Trophoblast cell (in vitro differentiated cells and primary cell): ENCODE results near the gene ANKS6.

Experiments
- DNase-seq, 2 donors: peaks; one replicate each; pipeline ENCODE4 v3.0.0-alpha.2; 2016
- H2AFZ ChIP-seq: 2 replicates; pipeline ENCODE4 v1.6.1; 2013; ENCODE audit warnings: low read length, moderate library complexity, mild to moderate bottlenecking; ENCODE audit not compliant: insufficient read depth, poor library complexity
- H2AK5ac ChIP-seq: 2 replicates; pipeline ENCODE4 v1.6.1; 2013; ENCODE audit warnings: mild to moderate bottlenecking, low read length
- H2BK120ac ChIP-seq: 2 replicates; pipeline ENCODE4 v1.6.1; 2013; ENCODE audit warnings: low read length, mild to moderate bottlenecking, moderate library complexity; ENCODE audit not compliant: insufficient read depth, poor library complexity
- H2BK12ac ChIP-seq: 2 replicates; pipeline ENCODE4 v1.6.1; 2013; ENCODE audit warnings: mild to moderate bottlenecking, low read length, moderate library complexity
- H2BK5ac ChIP-seq: 2 replicates; pipeline ENCODE4 v1.6.1; 2013; ENCODE audit warnings: low read length, low read depth, moderate library complexity, mild to moderate bottlenecking; ENCODE audit not compliant: poor library complexity
- H3K14ac ChIP-seq: 2 replicates; pipeline ENCODE4 v1.6.1; 2013; ENCODE audit warnings: mild to moderate bottlenecking, low read length
- H3K18ac ChIP-seq: 2 replicates; pipeline ENCODE4 v1.6.1; 2013; ENCODE audit warnings: mild to moderate bottlenecking, low read length
- H3K23ac ChIP-seq: 2 replicates; pipeline ENCODE4 v1.6.1; 2013; ENCODE audit warnings: low read length
- H3K27ac ChIP-seq: 2 replicates; pipeline ENCODE4 v1.5.1; 2013; ENCODE audit warnings: low read depth, mild to moderate bottlenecking, inconsistent platforms, low read length, moderate library complexity
- H3K27me3 ChIP-seq: 2 replicates; pipeline ENCODE4 v1.6.1; 2013; ENCODE audit warnings: inconsistent platforms, mild to moderate bottlenecking, low read length, moderate library complexity; ENCODE audit not compliant: insufficient read depth
- H3K36me3 ChIP-seq, 2 experiments: 1 replicate in 1 of 2; 2 replicates in 1 of 2; pipeline ENCODE4 v1.6.1; 2013; ENCODE audit warnings: low read length in 2 of 2, mild to moderate bottlenecking in 2 of 2, moderate library complexity in 1 of 2; ENCODE audit not compliant: insufficient read depth in 2 of 2, control insufficient read depth in 1 of 2
- H3K4ac ChIP-seq: 2 replicates; pipeline ENCODE4 v1.6.1; 2013; ENCODE audit warnings: low read depth, mild to moderate bottlenecking, low read length, moderate library complexity
- H3K4me1 ChIP-seq, 2 experiments: 1 replicate in 1 of 2; 2 replicates in 1 of 2; pipeline ENCODE4 v1.6.1; 2013; ENCODE audit warnings: low read length in 2 of 2, mild to moderate bottlenecking in 2 of 2, moderate library complexity in 1 of 2; ENCODE audit not compliant: insufficient read depth in 2 of 2, control insufficient read depth in 1 of 2
- H3K4me2 ChIP-seq: 2 replicates; pipeline ENCODE4 v1.6.1; 2013; ENCODE audit warnings: inconsistent platforms, mild to moderate bottlenecking, low read length, moderate library complexity
- H3K4me3 ChIP-seq: 2 replicates; pipeline ENCODE4 v1.5.1; 2013; ENCODE audit warnings: mild to moderate bottlenecking, low read depth, low read length, inconsistent platforms
- H3K79me1 ChIP-seq: one replicate; pipeline ENCODE4 v1.6.1; 2013; ENCODE audit warnings: low read length
- H3K79me2 ChIP-seq: 2 replicates; pipeline ENCODE4 v1.6.1; 2013; ENCODE audit warnings: low read length, mild to moderate bottlenecking; ENCODE audit not compliant: control insufficient read depth, insufficient read depth, poor library complexity
- H3K9ac ChIP-seq: 2 replicates; pipeline ENCODE4 v1.6.1; 2013; ENCODE audit warnings: mild to moderate bottlenecking, low read length
- H3K9me3 ChIP-seq: 2 replicates; pipeline ENCODE4 v1.6.1; 2013; ENCODE audit warnings: low read depth, mild to moderate bottlenecking, control low read depth, inconsistent platforms, low read length; ENCODE audit not compliant: insufficient read depth
- H4K12ac ChIP-seq: 2 replicates; pipeline ENCODE4 v1.6.1; 2013; ENCODE audit warnings: low read depth, mild to moderate bottlenecking, low read length, moderate library complexity
- H4K8ac ChIP-seq: 2 replicates; pipeline ENCODE4 v1.6.1; 2013; ENCODE audit warnings: low read depth, mild to moderate bottlenecking, low read length, moderate library complexity
- H4K91ac ChIP-seq: one replicate; pipeline ENCODE4 v1.6.1; 2013; ENCODE audit warnings: low read depth, mild to moderate bottlenecking, low read length, moderate library complexity
- WGBS: extraction: QIAGEN DNeasy Blood & Tissue Kit; methylation state at CpG from one replicate; pipeline ENCODE4 v1.1.7; 2013; ENCODE audit warnings: missing lambda C conversion rate; ENCODE audit not compliant: insufficient read length, insufficient coverage; ENCODE audit errors: extremely low coverage; 5-methylcytosine and 5-hydroxymethylcytosine counted together

ANKS6 gene

GRCh38 chr9:98795970-98796363 is 388 bp downstream of the ANKS6 start:
- no peak overlapping the region for H2BK5ac ChIP-seq
- no peak overlapping the region for H2BK12ac ChIP-seq
- peak overlapping the region; percentile 74 for H3K18ac ChIP-seq
- peak overlapping the region; percentile 66 for H3K4me2 ChIP-seq
- no peaks in the 10 kb centered on the region for H3K27me3 ChIP-seq
- no peak overlapping the region for H3K4ac ChIP-seq
- peak in 1 of 2 donors; percentile 48 for DNase-seq
- peaks cover 2% of the 10 kb centered on the region for H3K9me3 ChIP-seq
- peak overlapping the region; percentile 81 for H3K9ac ChIP-seq
- WGBS = no CpG with 5 or more reads among the region's 48 CpGs
- no peak overlapping the region for H2AK5ac ChIP-seq
- peaks cover 2% of the 10 kb centered on the region for H3K79me2 ChIP-seq
- H2AFZ ChIP-seq = peak overlapping the region; percentile 68
- H4K8ac ChIP-seq = peak overlapping the region; percentile 91
- H3K23ac ChIP-seq = no peak overlapping the region
- H3K79me1 ChIP-seq = peaks cover 8% of the 10 kb centered on the region
- peak overlapping the region; percentile 56 for H4K91ac ChIP-seq
- peak overlapping the region; percentile 83 for H3K4me3 ChIP-seq
- peaks cover 8 to 11% of the 10 kb centered on the region in 2 experiments for H3K4me1 ChIP-seq
- no peak overlapping the region for H2BK120ac ChIP-seq
- H3K36me3 ChIP-seq = no peaks in the 10 kb centered on the region
- H3K27ac ChIP-seq = peak overlapping the region; percentile 2
- peak overlapping the region; percentile 34 for H4K12ac ChIP-seq
- H3K14ac ChIP-seq = peak overlapping the region; percentile 64

DNA sequence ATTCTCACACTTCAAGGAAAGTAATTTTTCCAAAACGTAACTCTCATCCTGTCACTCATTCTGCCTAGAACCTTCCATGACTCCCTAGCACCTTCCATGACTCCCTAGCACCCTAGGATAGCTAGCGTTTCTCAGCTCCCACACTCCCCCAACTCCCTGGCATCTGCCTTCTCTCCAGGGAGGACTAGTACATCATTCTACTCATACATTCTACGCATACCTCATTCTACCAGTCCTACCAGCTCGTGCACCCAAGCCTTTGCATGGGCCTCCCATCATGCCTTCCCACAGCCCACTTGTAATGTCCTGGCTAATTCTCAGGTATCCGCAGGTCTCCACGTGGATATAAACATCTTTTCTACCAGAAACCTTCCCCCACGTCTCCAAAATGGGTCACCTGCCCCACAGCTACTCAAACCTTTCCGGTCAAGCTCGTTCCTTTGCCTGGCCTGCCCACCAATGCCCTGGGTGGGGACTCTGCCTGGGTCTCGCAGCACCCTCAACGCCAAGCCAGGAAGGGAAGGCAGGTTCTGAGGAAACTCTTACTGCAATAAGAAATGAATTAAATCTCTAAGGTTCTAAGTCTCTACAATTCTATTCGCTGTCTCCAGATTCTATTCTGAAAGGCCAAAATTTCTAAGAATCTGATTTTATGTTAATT is 930 bp downstream of the ANKS6 start:
- Histone ChIP-seq H2BK12ac (no peak overlapping the region), H2AK5ac (no peak overlapping the region), H3K9ac (no peak overlapping the region)

GRCh38 chr9:98794802-98795201 is 1.6 kb downstream of the ANKS6 start:
- Histone ChIP-seq H3K9ac (no peak overlapping the region), H3K23ac (no peak overlapping the region), H3K9me3 (peaks cover 2% of the 10 kb centered on the region), H4K12ac (no peak overlapping the region), H2AK5ac (no peak overlapping the region), H2BK12ac (no peak overlapping the region), H4K8ac (no peak overlapping the region), H3K79me1 (peaks cover 8% of the 10 kb centered on the region), H3K4me1 (peaks cover 8 to 11% of the 10 kb centered on the region in 2 experiments), H3K4ac (no peak overlapping the region), H3K27ac (no peak overlapping the region), H3K4me2 (no peak overlapping the region), H3K14ac (no peak overlapping the region), H3K36me3 (peaks cover 4 to 5% of the 10 kb centered on the region in 2 experiments), H2BK120ac (no peak overlapping the region), H3K4me3 (no peak overlapping the region), H2AFZ (no peak overlapping the region), H3K79me2 (peaks cover 2% of the 10 kb centered on the region), H4K91ac (no peak overlapping the region), H3K18ac (no peak overlapping the region), H2BK5ac (no peak overlapping the region), H3K27me3 (no peaks in the 10 kb centered on the region)
- DNase-seq = no peak
- no CpG with 5 or more reads among the region's 3 CpGs for WGBS

More for the DNA sequence above, 930 bp downstream of the ANKS6 start:
- WGBS = no CpG with 5 or more reads among the region's 12 CpGs
- Histone ChIP-seq H3K4me2 (peak overlapping the region; percentile 66), H4K8ac (no peak overlapping the region), H3K36me3 (no peaks in the 10 kb centered on the region), H3K27ac (no peak overlapping the region), H3K79me2 (peaks cover 2% of the 10 kb centered on the region), H2BK120ac (no peak overlapping the region), H3K9me3 (peaks cover 2% of the 10 kb centered on the region), H3K79me1 (peaks cover 8% of the 10 kb centered on the region), H2AFZ (no peak overlapping the region), H4K91ac (no peak overlapping the region), H4K12ac (no peak overlapping the region), H3K4me1 (peaks cover 8 to 11% of the 10 kb centered on the region in 2 experiments), H3K4me3 (no peak overlapping the region), H3K4ac (no peak overlapping the region), H3K23ac (no peak overlapping the region), H3K14ac (no peak overlapping the region), H3K18ac (no peak overlapping the region), H3K27me3 (no peaks in the 10 kb centered on the region), H2BK5ac (no peak overlapping the region)
- DNase-seq = no peak

DNA sequence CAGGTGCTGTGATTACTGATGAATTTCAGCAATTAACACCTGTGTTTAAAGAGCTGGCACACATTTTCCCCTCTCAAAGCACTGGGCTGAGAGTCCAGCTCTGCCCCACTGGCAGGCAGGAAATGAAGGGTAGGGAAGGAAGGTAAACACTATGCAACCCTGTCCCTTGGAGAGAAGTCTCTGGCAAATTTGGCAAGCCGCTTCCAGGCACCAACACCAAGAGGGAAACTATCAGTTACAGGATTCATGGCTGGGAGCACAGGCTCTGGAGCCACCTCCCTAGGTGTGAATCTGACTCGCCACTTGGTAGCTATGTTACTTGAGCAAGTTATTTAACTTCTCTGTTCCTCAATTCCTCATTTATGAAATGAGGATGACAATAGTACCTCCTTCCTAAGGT is 3.3 kb downstream of the ANKS6 start:
- H3K4me1 ChIP-seq = peaks cover 8 to 11% of the 10 kb centered on the region in 2 experiments
- H3K4me2 ChIP-seq = no peak overlapping the region
- H2AFZ ChIP-seq = no peak overlapping the region
- no peak overlapping the region for H4K12ac ChIP-seq
- H2BK5ac ChIP-seq = no peak overlapping the region
- H3K79me1 ChIP-seq = peaks cover 8% of the 10 kb centered on the region
- no peaks in the 10 kb centered on the region for H3K9me3 ChIP-seq
- H3K79me2 ChIP-seq = peaks cover 2% of the 10 kb centered on the region
- H3K4ac ChIP-seq = no peak overlapping the region
- no peak overlapping the region for H3K4me3 ChIP-seq
- H2BK12ac ChIP-seq = no peak overlapping the region
- H3K27ac ChIP-seq = no peak overlapping the region
- no peak overlapping the region for H3K14ac ChIP-seq
- H3K9ac ChIP-seq = no peak overlapping the region
- no peak overlapping the region for H3K23ac ChIP-seq
- no peak for DNase-seq
- WGBS = no CpG with 5 or more reads among the region's 2 CpGs
- H3K18ac ChIP-seq = no peak overlapping the region
- no peak overlapping the region for H4K91ac ChIP-seq
- H2BK120ac ChIP-seq = no peak overlapping the region
- H3K36me3 ChIP-seq = peaks cover 8 to 10% of the 10 kb centered on the region in 2 experiments
- no peak overlapping the region for H4K8ac ChIP-seq
- H2AK5ac ChIP-seq = no peak overlapping the region
- no peaks in the 10 kb centered on the region for H3K27me3 ChIP-seq
